Activated effector memory CD4-positive, alpha-beta T cell treated with anti-CD3 and anti-CD28 coated beads, Interleukin-2, amount 50 U/mL, for 16 hours (primary cell): ENCODE results near the gene SYCP1.
"Not testable (repeated sequence)": the region's sequence is repeated elsewhere in the genome, so short reads cannot be mapped to it uniquely, and the experiment has no call there.

Experiments used
- DNase-seq: peaks from one replicate; pipeline ENCODE4 v3.0.0-alpha.2; 2020

SYCP1 gene

GRCh38 chr1:114976891-114977290 lies 122.2 kb downstream of the SYCP1 start:
- no peak for DNase-seq

- DNase-seq, result peak; percentile 85
These were observed 124.7 kb downstream of the SYCP1 start for GRCh38 chr1:114979278-114979891.

- no peak for DNase-seq
These were observed 127.6 kb downstream of the SYCP1 start for GRCh38 chr1:114982251-114982650.

- DNase-seq, result no peak
These were observed 131.6 kb downstream of the SYCP1 start for GRCh38 chr1:114986286-114986685.

GRCh38 chr1:114988095-114988494 lies 133.4 kb downstream of the SYCP1 start:
- no peak for DNase-seq

GRCh38 chr1:114997510-114998289 lies 143.0 kb downstream of the SYCP1 start:
- no peak for DNase-seq

GRCh38 chr1:115006191-115006590 lies 151.5 kb downstream of the SYCP1 start:
- DNase-seq, result no peak

- DNase-seq, result no peak
These were observed 157.3 kb downstream of the SYCP1 start for GRCh38 chr1:115012006-115012405.

GRCh38 chr1:115012434-115012833 lies 157.8 kb downstream of the SYCP1 start:
- DNase-seq, result no peak

- DNase-seq, result no peak
These were observed 159.1 kb downstream of the SYCP1 start for GRCh38 chr1:115013792-115014191.

GRCh38 chr1:115019549-115019948 lies 164.9 kb downstream of the SYCP1 start:
- DNase-seq, result not testable (repeated sequence)

- DNase-seq, result no peak
These were observed 166.5 kb downstream of the SYCP1 start for GRCh38 chr1:115021145-115021544.

- DNase-seq, result no peak
These were observed 168.9 kb downstream of the SYCP1 start for GRCh38 chr1:115023593-115023992.

- no peak for DNase-seq
These were observed 174.9 kb downstream of the SYCP1 start, which contains the start of gene TSHB for GRCh38 chr1:115029526-115029925. TSHB (plus strand) TSS chr1:115029826; CDS start chr1:115033363, 3,537 bp downstream.

- no peak for DNase-seq
These were observed 176.9 kb downstream of the SYCP1 start for GRCh38 chr1:115031595-115031994.

GRCh38 chr1:115035652-115036051 lies 181.0 kb downstream of the SYCP1 start:
- DNase-seq, result no peak

- DNase-seq, result no peak
These were observed 182.3 kb downstream of the SYCP1 start for GRCh38 chr1:115036814-115037507.

- no peak for DNase-seq
These were observed 185.8 kb downstream of the SYCP1 start for GRCh38 chr1:115040501-115040900.

- DNase-seq, result no peak
These were observed 187.0 kb downstream of the SYCP1 start for GRCh38 chr1:115041654-115042053.
